Prostate gland (tissue), 2 donors: Measurements from ENCODE around the gene CNTNAP2.

Experiments used
- POLR2A ChIP-seq: fragments of 450-650 bp; IDR thresholded peaks from one replicate; pipeline ENCODE4 v1.6.1; 2016; ENCODE audit warnings: antibody characterized with exemption, mild to moderate bottlenecking
- POLR2AphosphoS5 ChIP-seq: sonication (generic); formaldehyde crosslinking; IDR thresholded peaks from one replicate; pipeline ENCODE4 v1.6.1; 2017; ENCODE audit warnings: antibody characterized with exemption
- TF ChIP-seq, protein P1 (sequence below), 4 experiments: fragments of 200-600 bp in 2 of 4; fragments of 450-650 bp in 2 of 4; sonication (generic) in 2 of 4; IDR thresholded peaks; 1 replicate in 3 of 4; 2 replicates in 1 of 4; pipeline ENCODE4 v1.5.1; 2016 to 2019; ENCODE audit warnings: antibody characterized with exemption in 4 of 4, mild to moderate bottlenecking in 2 of 4, moderate library complexity in 2 of 4

DNA sequence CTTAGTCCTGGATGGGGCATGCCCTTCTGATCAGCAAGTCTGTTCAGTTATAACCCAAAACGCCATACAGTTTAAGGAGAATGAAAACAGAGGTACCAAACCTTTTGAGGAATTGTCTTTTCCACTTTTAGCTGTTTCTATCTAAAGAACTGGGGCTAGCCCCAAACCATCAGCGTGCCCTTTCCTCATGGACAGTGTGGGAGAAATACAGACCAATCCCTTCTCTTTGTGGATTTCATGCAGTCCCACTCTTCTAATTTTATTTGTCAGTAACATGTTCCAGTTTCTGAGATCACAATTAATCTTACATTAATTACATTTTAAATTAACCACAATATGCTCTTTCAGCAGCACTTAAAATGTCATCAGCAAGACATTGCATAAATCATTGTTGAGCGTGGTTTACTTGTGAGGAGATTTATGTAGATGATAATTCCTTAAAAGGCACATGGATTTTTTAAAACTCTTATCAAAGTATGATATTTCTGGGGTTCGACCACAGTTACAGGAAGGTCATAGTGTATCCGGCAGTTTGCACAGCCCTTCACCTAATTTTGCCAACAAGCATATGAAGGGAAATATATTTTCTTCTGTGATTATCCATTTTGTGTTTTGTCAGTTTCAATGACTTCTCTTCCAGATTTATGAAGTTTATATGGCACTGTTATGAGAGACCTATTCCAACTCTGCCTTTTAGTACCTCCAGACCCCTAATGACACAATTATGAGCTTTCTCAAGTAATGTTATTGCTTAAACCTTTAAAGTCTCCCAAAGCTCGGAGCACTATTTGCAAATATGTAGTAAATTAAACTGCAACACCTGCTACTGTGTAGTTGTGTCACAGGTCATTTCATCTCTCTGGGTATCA is 1605.6 kb downstream of the CNTNAP2 start:
- TF ChIP-seq, protein P1, sequence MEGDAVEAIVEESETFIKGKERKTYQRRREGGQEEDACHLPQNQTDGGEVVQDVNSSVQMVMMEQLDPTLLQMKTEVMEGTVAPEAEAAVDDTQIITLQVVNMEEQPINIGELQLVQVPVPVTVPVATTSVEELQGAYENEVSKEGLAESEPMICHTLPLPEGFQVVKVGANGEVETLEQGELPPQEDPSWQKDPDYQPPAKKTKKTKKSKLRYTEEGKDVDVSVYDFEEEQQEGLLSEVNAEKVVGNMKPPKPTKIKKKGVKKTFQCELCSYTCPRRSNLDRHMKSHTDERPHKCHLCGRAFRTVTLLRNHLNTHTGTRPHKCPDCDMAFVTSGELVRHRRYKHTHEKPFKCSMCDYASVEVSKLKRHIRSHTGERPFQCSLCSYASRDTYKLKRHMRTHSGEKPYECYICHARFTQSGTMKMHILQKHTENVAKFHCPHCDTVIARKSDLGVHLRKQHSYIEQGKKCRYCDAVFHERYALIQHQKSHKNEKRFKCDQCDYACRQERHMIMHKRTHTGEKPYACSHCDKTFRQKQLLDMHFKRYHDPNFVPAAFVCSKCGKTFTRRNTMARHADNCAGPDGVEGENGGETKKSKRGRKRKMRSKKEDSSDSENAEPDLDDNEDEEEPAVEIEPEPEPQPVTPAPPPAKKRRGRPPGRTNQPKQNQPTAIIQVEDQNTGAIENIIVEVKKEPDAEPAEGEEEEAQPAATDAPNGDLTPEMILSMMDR (IDR thresholded peaks at IDR 0.05), result no peak
- TF ChIP-seq POLR2AphosphoS5, result no peak
- no peak for TF ChIP-seq POLR2A
